GM19397 (cell line): ENCODE data around the gene ENPP7.

Experiments used
- ATAC-seq: cut with Tn5 transposase; IDR thresholded peaks from one replicate; pipeline ENCODE4 v1.9.1; 2021; ENCODE audit warnings: mild to moderate bottlenecking, moderate library complexity; ENCODE audit not compliant: unreplicated experiment

ENPP7 gene

DNA sequence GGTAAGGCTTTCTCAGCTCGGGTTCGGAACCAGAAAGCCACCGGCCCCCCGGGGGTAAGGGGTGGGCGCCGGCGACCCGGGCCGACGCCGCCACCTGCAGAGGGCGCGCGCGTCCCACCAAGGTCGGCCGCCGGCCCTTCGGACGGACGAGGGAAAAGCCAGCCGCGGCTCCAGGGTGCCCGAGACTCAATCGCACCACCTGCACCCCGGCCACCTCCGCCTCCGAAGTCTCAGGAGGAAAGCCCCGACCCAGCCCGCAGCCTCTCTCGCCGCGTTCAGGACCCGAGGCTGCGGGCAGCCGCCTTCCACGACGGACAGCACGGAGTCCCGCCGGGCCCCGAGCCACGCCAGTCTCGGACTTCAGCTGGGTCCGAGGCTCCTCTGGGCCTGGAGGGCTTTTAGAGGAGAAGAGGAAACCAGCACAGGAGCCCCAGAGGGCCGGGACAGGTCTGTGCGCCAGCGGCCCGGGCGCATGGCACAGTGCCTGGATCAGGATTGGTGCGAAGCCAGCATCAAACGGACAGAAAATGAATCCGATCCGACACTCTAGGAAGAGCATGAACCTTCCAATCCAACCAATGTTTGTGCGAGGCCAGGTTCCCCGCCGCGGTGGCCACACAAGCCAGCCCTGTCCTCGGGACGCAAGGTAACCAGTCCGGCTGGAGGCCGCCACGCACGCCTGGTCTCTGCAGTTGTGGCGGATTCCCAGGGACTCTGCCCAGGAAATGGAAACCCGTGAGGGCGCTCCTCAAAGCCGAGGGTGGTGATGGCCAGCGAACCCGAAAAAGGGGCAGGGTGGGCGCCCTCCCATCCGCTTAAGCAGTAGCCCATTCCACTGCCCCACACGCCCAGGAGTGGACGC lies 59.4 kb downstream of the ENPP7 start:
- no peak for ATAC-seq

DNA sequence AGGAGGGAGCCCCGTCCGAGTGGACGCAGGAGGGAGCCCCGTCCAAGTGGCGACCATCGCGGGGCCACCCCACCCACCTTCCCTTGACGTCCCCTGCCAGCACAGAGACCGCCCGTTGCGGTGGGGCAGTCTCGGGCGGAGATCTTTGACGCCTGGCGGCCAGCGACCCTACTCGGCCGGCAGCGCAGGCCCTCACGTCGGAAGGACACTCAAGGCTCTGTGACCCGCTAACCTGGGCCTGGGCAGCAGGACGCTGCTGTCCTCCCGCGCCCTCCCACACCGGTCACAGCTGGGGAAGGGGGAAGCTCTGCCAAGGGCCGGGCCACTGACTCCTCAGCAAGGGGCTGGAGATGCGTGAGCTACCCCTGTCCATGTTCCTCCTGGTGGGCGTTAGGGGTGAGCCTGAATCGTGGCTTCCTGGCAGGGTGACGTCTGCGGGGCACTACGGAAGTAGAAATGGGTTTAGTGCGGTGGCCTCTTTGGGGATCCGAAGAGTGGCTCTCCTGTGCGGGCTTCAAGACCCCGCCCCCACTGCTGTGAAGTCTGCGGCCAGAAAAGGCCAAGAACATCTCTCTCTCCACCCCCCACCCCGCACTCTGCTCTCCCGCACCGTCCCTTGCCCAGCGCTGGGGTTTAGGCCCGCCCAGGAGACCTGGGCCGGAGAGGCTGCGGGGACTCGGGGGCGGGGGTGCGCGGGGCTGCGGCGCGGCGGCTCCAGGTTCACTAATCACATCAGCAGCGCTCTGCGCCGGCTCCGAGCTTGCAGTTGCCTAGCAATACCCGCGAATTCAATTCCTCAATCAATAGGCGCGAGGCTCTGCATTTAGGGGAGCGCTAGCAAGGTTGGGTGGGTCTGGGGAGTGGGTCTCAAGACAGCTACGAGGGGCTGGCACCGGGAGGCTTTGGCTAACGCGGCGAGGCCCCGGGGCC lies 60.3 kb downstream of the ENPP7 start:
- no peak for ATAC-seq

DNA sequence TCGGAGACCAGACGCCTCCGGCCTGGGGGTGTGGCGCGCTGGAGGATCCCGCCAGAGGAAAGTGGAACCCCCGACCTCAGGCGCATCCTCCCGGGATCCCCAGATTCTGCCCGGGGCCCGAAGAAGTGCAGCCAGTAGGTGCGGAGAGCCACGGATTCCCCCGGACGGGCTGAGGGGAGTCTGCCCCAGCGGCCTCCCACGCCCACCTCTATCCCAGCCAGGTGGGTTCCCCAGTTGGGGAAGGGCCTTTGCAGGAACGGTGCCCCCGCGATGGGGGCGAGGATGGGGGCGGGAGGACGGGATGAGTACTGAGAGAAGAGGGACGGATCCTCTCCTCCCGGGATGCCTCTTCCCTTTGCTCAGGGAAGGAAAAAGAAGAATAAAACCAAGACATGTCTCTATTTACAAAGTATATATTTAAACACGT lies 61.0 kb downstream of the ENPP7 start:
- ATAC-seq = no peak
